Activated naive CD4-positive, alpha-beta T cell (primary cell): ENCODE measurements around the gene FAN1.

ENCODE experiments used
- DNase-seq, 4 experiments: peaks; one replicate each; lab custom pipeline; 2025; lab: John Stamatoyannopoulos, UW

The FAN1 gene

GRCh38 chr15:30921106-30921505 lies 17.4 kb downstream of the FAN1 start:
- no peak for DNase-seq

- no peak for DNase-seq
Measured at GRCh38 chr15:30921781-30922479, 18.2 kb downstream of the FAN1 start.

DNA sequence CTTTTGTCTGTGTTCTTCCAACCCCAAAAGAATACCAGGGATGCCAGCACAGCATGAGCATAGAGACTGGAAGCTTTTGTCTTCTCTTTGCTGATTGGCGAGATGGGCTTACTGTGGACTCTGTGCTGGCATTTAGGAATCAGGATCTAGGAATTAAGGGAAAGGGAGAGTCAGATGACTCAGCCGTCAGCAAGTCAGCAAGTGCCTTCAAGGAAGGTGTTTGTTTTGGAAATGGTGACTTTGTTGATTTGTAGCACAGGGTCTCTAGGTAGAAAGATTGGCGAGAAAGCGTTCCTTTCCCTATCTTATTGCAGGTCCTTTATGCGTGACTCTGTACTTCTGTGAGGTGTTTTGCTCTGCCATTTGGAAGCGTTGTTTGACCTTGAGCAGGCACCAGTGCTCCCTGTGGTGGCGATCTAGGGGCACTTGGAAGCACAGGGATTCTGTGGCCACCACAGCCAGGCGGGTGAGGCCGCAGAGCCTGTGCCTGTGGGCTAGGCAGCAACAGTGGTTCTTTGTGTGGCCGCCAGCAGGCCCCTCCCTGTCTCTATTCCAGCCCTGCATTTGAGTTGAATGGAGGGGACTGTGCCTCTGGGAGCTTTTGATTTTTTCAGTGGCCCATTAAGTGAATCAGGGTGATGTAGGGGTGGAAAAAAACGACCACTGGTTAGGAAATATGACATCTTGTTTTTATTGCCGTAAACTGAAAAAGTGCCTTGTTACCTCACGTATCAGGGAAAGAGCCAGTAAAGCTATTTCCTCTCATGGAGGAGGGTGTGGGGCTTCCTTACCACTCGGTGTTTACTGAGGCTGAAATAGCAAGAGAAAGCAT lies 19.0 kb downstream of the FAN1 start:
- no peak for DNase-seq

DNA sequence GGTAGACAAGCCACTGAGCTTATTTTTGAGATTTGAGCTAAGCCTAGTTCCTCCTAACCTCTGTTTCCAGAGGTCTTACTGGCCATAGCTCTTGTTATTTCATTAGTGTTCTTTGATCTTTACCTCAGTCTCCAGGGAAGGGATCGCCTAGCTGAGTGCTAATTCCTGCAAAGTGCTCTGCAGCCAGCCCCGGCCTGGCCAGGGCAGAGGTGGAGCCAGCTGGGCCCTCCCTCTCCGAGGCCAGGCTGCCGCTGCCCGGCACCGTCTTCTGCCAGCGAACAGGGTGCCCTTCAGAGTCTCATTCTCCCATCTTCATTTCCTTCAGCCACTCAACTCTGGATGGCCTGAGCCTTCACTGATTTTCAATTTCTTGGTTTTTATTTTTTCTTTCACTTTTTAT lies 19.7 kb downstream of the FAN1 start:
- DNase-seq, result no peak

- no peak for DNase-seq
Measured at GRCh38 chr15:30924353-30924752, 20.6 kb downstream of the FAN1 start.

GRCh38 chr15:30925686-30926085 lies 22.0 kb downstream of the FAN1 start:
- no peak for DNase-seq

DNA sequence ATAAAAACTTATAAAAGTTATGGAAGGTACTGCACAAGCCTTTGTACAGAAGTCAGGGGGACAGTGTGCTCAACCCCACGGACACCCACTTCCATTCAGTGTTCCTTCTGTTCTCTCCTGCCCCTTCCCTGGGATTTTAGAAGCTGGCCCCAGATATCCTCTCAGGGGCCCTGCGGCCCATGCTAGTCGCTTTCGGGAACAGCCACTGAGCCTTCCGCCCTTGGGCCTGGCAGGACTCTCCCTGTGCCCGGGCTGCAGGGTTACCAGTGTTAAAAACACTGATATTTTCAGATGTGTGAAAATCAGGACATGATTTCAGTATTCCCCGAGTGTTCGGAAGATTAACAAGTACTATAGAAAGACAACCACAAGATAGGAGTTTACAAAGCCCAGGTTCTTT lies 22.4 kb downstream of the FAN1 start:
- DNase-seq, result no peak

DNA sequence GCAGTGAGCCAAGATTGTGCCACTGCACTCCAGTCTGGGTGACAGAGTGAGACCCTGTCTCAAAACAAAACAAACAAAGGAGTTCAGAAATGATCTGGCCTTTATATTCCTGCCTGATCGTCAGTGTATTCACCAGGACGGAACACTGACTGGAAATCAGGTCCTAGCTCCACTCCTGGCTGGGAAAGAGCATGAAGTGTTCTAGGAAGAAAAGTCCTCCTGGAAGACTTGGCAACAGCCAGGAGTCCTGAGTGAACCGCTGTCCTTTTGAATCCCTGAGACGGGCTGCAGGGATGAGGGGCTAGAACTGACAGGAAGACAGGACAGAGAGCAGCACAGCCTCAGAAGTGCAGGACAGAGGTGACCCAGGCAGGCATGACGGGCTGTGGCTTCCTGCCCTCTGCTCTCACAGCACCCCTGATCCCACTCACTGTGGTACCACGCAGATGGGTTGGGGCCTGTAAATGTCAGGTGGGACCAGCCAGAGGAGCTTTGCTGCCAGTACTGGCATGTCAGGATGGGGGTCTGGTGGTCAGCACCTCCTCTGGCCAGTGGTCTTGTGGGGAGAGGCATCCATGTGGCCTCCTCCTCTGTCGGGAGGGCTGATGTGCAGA lies 23.5 kb downstream of the FAN1 start:
- DNase-seq, result no peak

DNA sequence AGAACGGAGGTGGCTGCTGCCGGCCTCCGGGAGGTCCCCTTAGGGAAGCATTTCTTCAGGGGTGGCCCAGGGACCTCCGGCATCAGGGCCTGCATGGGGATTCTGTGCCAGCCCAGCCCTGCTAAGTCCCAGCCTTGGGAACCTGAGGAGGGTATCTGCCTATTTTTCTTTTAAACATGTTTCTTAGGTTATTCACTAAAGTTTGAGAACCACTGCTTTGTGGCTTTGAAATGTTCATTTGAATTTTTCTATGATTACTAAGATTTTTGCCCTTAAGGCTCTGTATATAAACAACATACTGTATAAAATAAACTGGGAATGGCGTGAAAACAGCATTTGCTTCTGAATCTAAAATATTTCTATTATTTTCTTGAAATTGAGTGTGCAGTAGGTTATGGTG lies 24.4 kb downstream of the FAN1 start:
- DNase-seq, result no peak

- no peak for DNase-seq
Measured at GRCh38 chr15:30929064-30929669, 25.5 kb downstream of the FAN1 start.

GRCh38 chr15:30929982-30930381 lies 26.3 kb downstream of the FAN1 start:
- no peak for DNase-seq

DNA sequence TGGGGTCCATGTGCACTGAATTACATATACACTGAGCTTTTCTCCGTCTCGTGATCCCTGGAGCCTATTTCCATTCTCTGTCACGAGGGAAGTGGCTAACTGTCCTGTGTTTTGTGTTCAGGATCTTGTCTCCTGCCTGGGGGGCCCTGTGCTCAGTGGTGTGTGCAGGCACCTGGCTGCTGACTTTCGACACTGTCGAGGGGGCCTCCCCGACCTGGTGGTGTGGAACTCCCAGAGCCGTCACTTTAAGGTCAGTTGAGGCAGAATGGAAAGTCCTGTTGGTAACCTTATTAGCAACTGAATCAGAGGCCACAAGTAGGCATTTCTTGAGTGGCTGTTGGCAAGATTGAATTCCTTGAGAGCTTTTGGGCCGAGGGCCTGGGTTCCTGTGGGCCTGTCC lies 26.7 kb downstream of the FAN1 start:
- no peak for DNase-seq

DNA sequence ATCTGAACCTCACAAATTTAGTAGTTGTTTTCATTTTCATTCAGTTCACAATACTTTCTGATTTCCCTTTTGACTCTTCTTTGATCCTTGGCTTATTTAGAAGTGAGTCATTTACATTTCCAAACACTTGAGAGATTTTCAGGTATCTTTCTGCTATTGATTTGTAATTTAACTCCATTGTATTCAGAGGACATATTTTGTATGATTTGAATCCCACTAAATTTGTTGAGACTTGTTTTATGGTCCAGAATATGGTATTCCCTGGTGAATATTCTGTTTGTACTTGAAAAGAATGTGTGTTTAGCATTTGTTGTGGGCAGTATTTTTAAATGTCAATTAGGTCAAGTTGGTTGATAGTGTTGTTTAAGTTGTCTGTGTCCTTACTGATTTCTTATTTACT lies 29.6 kb downstream of the FAN1 start:
- DNase-seq, result no peak

- no peak for DNase-seq
Measured at GRCh38 chr15:30939161-30939560, 35.4 kb downstream of the FAN1 start.

DNA sequence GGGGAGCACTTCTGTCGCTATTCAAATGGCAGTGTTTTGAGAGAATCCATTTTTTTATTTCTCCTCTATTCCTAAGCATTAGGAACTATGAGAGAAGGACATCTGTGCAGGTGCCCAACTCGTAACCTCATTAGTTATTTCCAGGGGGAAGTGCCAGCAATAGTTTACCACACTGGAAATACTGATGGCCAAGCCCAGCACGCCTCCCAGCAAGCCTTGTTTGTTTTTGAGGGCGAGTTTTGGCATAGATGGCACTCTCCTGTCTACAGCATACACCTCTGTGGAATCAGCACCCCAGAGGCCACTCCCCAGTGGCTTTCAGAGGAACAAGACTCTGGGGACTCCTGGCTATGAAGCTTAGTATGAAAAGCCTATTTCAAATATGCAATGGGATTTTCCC lies 36.6 kb downstream of the FAN1 start:
- no peak for DNase-seq

- no peak for DNase-seq
Measured at GRCh38 chr15:30941520-30941919, 37.8 kb downstream of the FAN1 start.

DNA sequence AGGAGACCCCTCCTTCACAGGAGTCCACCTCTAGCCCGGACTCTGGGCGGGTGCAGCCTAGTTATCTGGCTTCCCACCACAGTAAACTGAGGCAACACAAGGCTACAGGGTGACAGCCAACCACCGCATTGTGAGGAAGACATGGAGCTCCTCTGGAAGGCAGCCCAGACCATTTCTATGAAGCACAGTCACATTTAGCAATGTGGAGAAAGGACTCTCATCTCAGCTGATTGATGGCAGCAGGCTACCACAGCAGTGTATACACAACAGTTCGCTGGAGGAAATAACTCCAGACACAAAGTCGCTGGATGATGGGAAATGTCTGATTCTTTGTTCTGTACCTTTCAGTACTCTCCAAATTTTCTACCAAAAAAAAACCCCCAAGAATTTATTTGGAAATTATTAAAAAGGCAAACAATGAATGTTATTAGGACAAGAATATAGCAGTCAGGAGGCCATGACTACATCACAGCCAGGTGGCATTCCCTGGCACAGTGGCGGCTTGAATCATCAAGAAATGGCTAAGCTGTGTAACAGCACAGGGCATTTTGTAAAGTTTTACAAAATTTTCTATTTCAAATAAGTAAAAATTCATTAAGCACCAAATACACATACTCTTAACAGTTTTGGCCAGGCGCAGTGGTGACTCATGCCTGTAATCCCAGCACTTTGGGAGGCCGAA lies 40.1 kb downstream of the FAN1 start:
- DNase-seq, result no peak

DNA sequence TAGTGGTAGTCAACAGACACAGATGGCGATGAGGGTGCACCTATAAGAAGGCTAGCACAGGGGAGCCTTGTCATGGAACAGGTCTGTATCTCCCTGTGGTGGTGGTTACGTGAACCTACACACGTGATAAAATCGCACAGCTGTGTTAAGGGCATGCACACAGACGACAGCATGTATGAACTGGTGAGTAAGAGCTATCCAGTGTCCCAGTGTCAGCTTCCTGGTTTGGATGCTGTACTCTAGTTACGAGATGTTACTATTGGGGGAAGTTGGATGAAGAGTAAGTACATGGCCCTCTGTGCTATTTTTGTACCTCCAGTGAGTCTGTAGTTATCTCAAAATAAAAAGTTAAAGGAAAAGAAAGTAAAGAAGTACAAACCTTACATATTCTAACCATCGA lies 49.5 kb downstream of the FAN1 start:
- DNase-seq, result no peak

- no peak for DNase-seq
Measured at GRCh38 chr15:30953731-30954378, 50.1 kb downstream of the FAN1 start.

- DNase-seq, result no peak
Measured at GRCh38 chr15:30954674-30955073, 51.0 kb downstream of the FAN1 start.

DNA sequence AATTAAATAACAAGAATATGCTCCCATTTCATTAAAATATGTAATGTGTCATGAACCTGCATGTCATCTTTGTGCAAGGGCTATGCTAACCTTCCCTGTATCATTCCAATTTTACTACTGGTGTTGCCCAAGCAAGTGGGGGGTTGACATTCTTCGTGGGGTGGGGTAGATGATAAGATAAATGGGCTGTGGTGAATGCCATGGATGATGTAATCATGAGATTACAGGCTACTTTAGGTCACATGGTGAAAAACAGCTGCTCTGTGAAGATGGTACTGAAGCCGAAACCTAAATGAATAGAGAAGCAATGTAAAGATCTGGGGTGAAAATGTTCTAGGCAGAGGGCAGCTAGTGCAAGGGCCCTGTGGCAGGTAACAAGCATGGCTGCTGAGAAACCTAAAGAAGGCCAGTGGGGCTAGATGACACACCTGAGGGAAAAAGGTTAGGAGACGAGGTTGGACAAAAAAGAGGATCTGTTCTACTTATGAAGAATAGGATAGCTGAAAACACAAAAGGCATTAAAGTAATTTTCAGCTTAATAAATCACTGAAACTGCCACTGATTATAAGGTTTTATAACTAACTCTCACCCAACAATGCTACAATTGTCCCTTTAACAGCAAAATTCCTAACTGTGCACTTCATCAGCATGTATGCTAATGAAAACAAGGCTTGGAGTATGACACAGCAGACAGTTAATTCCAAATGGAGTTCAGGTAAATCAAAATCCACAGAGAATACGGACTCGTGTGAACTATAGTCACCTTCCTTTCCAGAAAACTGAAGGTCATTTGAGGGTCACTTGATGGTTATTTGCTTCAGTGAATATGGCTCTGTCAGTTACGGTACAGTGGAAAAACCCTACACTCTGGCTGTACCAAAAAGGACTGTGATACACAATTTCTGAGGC lies 52.8 kb downstream of the FAN1 start:
- no peak for DNase-seq
